HepG2 (cell line): ENCODE results near the gene CHST11. TPM values are rescaled to one million over a fixed set of nuclear protein-coding genes. Genes with fewer than 3 reads are reported as not detected.

Experiments
- ATAC-seq: fragments of 200-7000 bp; cut with Tn5 transposase; 3 replicates; pipeline ENCODE4 v1.9.1; 2020; ENCODE audit warnings: mild to moderate bottlenecking, moderate library complexity
- BruUV-seq: library from RNA; stranded (reverse); fragments of 400-500 nt; replicated peaks from 2 replicates; lab custom pipeline; 2021; lab: Mats Ljungman, UMichigan
- CTCF ChIA-PET: fragments of 300-600 bp; formaldehyde crosslinking; extraction: SDS; loops from one replicate; lab custom pipeline; 2021; ENCODE audit warnings: low total read pairs, inconsistent platforms, low intra/inter-chr PET ratio; lab: Yijun Ruan, JAX
- POLR2A ChIA-PET: fragments of 350-600 bp; sonication (Branson Sonifier 250); formaldehyde crosslinking; loops from one replicate; lab custom pipeline; 2020; ENCODE audit warnings: antibody characterized with exemption, inconsistent platforms; lab: Yijun Ruan, JAX
- DNase-seq: peaks from one replicate; pipeline ENCODE4 v3.0.0-alpha.2; 2015; ENCODE audit warnings: low spot score
- FAIRE-seq: peaks from 3 replicates; lab custom pipeline; 2011; peaks lifted over from hg19 to GRCh38; lab: Jason Lieb, UNC
- H2AFZ ChIP-seq: one replicate; pipeline ENCODE4 v1.6.1; 2011; ENCODE audit warnings: low read length, inconsistent platforms
- H3K27ac ChIP-seq: fragments of 300-600 bp; 3 replicates; pipeline ENCODE4 v1.8.0; 2011; ENCODE audit warnings: mixed run types, mild to moderate bottlenecking, mixed read lengths, low read length, inconsistent platforms; ENCODE audit not compliant: insufficient read depth; ENCODE audit errors: extremely low read length
- H3K27me3 ChIP-seq, 2 experiments: fragments of 200-600 bp in 1 of 2; 2 replicates in 1 of 2; 3 replicates in 1 of 2; pipeline versions ENCODE4 v1.6.0 to v1.8.0; 2011; ENCODE audit warnings: low read length in 2 of 2, mild to moderate bottlenecking in 2 of 2, moderate library complexity in 2 of 2, inconsistent platforms in 1 of 2; ENCODE audit not compliant: insufficient read depth in 2 of 2, control insufficient read depth in 1 of 2
- H3K36me3 ChIP-seq, 2 experiments: fragments of 200-600 bp in 1 of 2; replicated peaks in 1 of 2; 2 replicates in 1 of 2; 3 replicates in 1 of 2; pipeline versions ENCODE4 v1.5.1 to v1.8.0; 2011; ENCODE audit warnings: low read length in 2 of 2, inconsistent platforms in 1 of 2; ENCODE audit not compliant: insufficient read depth in 2 of 2, control insufficient read depth in 1 of 2
- H3K4me1 ChIP-seq: 2 replicates; pipeline ENCODE4 v1.5.1; 2012; ENCODE audit warnings: low read length, inconsistent platforms; ENCODE audit not compliant: insufficient read depth
- H3K4me2 ChIP-seq: 2 replicates; pipeline ENCODE4 v1.6.0; 2011; ENCODE audit warnings: low read depth, low read length, inconsistent platforms
- H3K4me3 ChIP-seq, 3 experiments: fragments of 200-600 bp in 1 of 3; sonication (generic), shearing (Covaris generic) in 1 of 3; replicated peaks in 1 of 3; 2 replicates each; pipeline ENCODE4 v1.5.1; 2011 to 2016; ENCODE audit warnings: low read length in 3 of 3, inconsistent platforms in 2 of 3, low read depth in 2 of 3, mild to moderate bottlenecking in 2 of 3, control low read depth in 1 of 3, mixed read lengths in 1 of 3; ENCODE audit not compliant: insufficient read depth in 1 of 3
- H3K79me2 ChIP-seq: one replicate; pipeline ENCODE4 v1.6.1; 2011; ENCODE audit warnings: low read length, inconsistent platforms; ENCODE audit not compliant: insufficient read depth
- H3K9ac ChIP-seq: 2 replicates; pipeline ENCODE4 v1.6.0; 2011; ENCODE audit warnings: mild to moderate bottlenecking, low read depth, low read length, inconsistent platforms; ENCODE audit not compliant: insufficient read depth
- H3K9me3 ChIP-seq: 2 replicates; pipeline ENCODE4 v1.5.1; 2012; ENCODE audit warnings: mild to moderate bottlenecking, low read length
- H4K20me1 ChIP-seq: 2 replicates; pipeline ENCODE4 v1.6.0; 2011; ENCODE audit warnings: inconsistent platforms, mild to moderate bottlenecking, low read length, moderate library complexity; ENCODE audit not compliant: insufficient read depth
- FOXA3 ChIP-seq: IDR thresholded peaks from 2 replicates; pipeline ENCODE4 v1.6.1; 2016; ENCODE audit warnings: missing genetic modification reagents, missing compliant biosample characterization
- FOXK1 ChIP-seq: sonication (generic); formaldehyde crosslinking; IDR thresholded peaks from 2 replicates; pipeline ENCODE4 v1.4.0; 2020; ENCODE audit warnings: low read depth, missing genetic modification reagents, borderline replicate concordance
- FOXO1 ChIP-seq: sonication (generic); formaldehyde crosslinking; IDR thresholded peaks from 2 replicates; pipeline ENCODE4 v1.4.0; 2020; ENCODE audit warnings: missing genetic modification reagents
- GATAD2A ChIP-seq: IDR thresholded peaks from 2 replicates; pipeline ENCODE4 v1.6.1; 2016
- KDM4B ChIP-seq: sonication (generic); formaldehyde crosslinking; IDR thresholded peaks from 2 replicates; pipeline ENCODE4 v1.4.0; 2020; ENCODE audit warnings: missing genetic modification reagents
- NFIB ChIP-seq: sonication (generic); formaldehyde crosslinking; IDR thresholded peaks from 2 replicates; pipeline ENCODE4 v1.9.0; 2021; ENCODE audit warnings: missing genetic modification reagents, mild to moderate bottlenecking, borderline replicate concordance
- PTBP1 ChIP-seq: fragments of 200-400 bp; formaldehyde crosslinking; IDR thresholded peaks from 2 replicates; pipeline ENCODE4 v1.6.1; 2018; ENCODE audit warnings: low read length, low read depth; ENCODE audit not compliant: poor library complexity, severe bottlenecking
- SRSF4 ChIP-seq: fragments of 200-400 bp; formaldehyde crosslinking; IDR thresholded peaks from one replicate; pipeline ENCODE4 v1.6.1; 2018; ENCODE audit warnings: mild to moderate bottlenecking, low read depth, low read length, moderate library complexity; ENCODE audit not compliant: poor library complexity, severe bottlenecking
- ZFP36 ChIP-seq: fragments of 150-350 bp; IDR thresholded peaks from 2 replicates; pipeline ENCODE4 v1.6.1; 2018; ENCODE audit warnings: borderline replicate concordance, low read length, low read depth; ENCODE audit not compliant: partially characterized antibody
- ZFX ChIP-seq: sonication (generic); formaldehyde crosslinking; IDR thresholded peaks from 2 replicates; pipeline ENCODE4 v1.4.0; 2020; ENCODE audit warnings: mild to moderate bottlenecking, low read depth, missing genetic modification reagents, moderate library complexity
- ZNF20 ChIP-seq: sonication (generic); formaldehyde crosslinking; IDR thresholded peaks from 2 replicates; pipeline ENCODE4 v1.4.0; 2020; ENCODE audit warnings: mild to moderate bottlenecking, moderate library complexity, missing genetic modification reagents
- ZNF326 ChIP-seq: sonication (generic); formaldehyde crosslinking; IDR thresholded peaks from 2 replicates; pipeline ENCODE4 v1.4.0; 2020; ENCODE audit warnings: missing genetic modification reagents, borderline replicate concordance
- ZNF44 ChIP-seq: sonication (generic); formaldehyde crosslinking; IDR thresholded peaks from 2 replicates; pipeline ENCODE4 v1.5.1; 2020; ENCODE audit warnings: mild to moderate bottlenecking, missing genetic modification reagents
- ZNF501 ChIP-seq: sonication (generic); formaldehyde crosslinking; IDR thresholded peaks from 2 replicates; pipeline ENCODE4 v1.5.1; 2020; ENCODE audit warnings: mild to moderate bottlenecking, moderate library complexity, missing genetic modification reagents
- ZSCAN30 ChIP-seq: sonication (generic); formaldehyde crosslinking; IDR thresholded peaks from 2 replicates; pipeline ENCODE4 v1.5.0; 2020; ENCODE audit warnings: mild to moderate bottlenecking, missing genetic modification reagents
- WGBS: methylation state at CpG from one replicate; pipeline ENCODE4 v1.1.6; 2017; ENCODE audit warnings: low lambda C conversion rate; 5-methylcytosine and 5-hydroxymethylcytosine counted together
- in situ Hi-C: cut with HindIII; loops from 2 replicates; pipeline ENCODE4 v1.10.0; 2017; ENCODE audit warnings: low pct_unique_long_range_greater_than_20kb; ENCODE audit not compliant: extremely low pct_ligation_motif_present
- intact Hi-C: fragments of 100-400 bp; cut with micrococcal nuclease; formaldehyde crosslinking; loops from one replicate; pipeline ENCODE4 v1.10.0; 2022; ENCODE audit not compliant: unreplicated experiment
- polyA plus RNA-seq, 8 experiments: library from polyadenylated mRNA; depleted of rRNA in 3 of 8; stranded (reverse) in 7 of 8; unstranded in 1 of 8; fragments of >200 nt; fragmentation: Illumina TruSeq in 4 of 8; extraction: Trizol in 4 of 8; gene quantifications; 2 replicates each; pipeline versions ENCODE4 v1.2.1 to v1.2.3, GENCODE V29; 2011 to 2016; ENCODE audit warnings: low read depth in 4 of 8, missing spikeins in 1 of 8, mixed read lengths in 1 of 8; ENCODE audit not compliant: insufficient read depth in 1 of 8
- total RNA-seq, 5 experiments: library from RNA; depleted of rRNA; stranded (reverse); fragments of >200 nt; fragmentation: Illumina TruSeq; extraction: Trizol; gene quantifications; 2 replicates each; pipeline ENCODE4 v1.2.3, GENCODE V29; 2016; ENCODE audit warnings: low read depth in 1 of 5
- TF ChIP-seq, protein P1 (sequence below): IDR thresholded peaks from 2 replicates; pipeline ENCODE4 v1.6.1; 2016
- TF ChIP-seq, protein P2 (sequence below): sonication (generic); formaldehyde crosslinking; IDR thresholded peaks from 2 replicates; pipeline ENCODE4 v1.5.0; 2020; ENCODE audit warnings: mild to moderate bottlenecking, low read depth, missing genetic modification reagents, borderline replicate concordance
- TF ChIP-seq, protein P3 (sequence below): IDR thresholded peaks from 2 replicates; pipeline ENCODE4 v1.6.1; 2016; ENCODE audit warnings: mild to moderate bottlenecking
- TF ChIP-seq, protein P4 (sequence below): sonication (generic); formaldehyde crosslinking; IDR thresholded peaks from 2 replicates; pipeline ENCODE4 v1.4.0; 2020; ENCODE audit warnings: missing genetic modification reagents

The CHST11 gene
- total and polyA plus RNA-seq, 2 of the 13 experiments (the other 11 are each of a cell fraction or from before 2014, with no cell fraction given) = 0.15 TPM; not detected in 1

DNA sequence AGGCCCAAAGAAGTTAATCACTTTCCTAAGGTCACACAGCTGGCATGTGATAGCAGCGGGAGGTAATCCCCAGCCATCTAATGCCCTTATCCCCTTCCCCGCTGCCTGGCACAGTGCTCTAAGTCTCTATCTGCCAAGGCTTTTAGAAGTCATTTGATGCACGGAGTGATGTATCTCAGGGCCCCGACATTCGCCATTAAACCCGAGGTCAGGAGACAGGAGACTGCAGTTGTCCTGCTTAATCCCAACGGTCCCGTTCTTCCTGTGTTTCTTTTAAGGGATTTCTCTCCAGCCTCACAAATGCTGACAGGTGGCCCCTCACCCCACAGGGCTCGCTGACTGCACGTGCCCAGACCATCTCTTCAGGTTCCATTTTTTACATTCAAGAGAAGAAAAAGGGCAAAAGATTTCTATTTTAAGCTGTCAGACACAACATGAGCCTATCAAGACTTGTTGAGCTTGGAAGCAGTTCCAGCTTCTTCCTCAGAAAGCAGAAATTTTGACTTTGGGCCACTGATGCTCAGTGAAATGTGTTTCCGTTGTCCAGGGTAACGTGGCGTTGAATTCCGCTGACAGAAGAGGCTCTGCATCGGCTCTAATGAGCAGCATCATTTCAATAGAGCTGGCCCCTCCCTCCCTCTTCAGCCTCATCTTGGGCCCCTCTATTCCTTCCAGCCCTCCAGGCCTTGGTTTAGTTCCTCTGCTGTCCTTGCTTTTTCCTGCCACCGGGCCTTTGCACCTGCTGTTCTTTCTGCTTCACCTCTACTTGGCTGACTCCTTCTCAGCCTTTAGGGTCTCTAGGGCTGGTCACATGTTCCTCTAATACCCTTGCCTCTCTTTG is 171.5 kb downstream of the CHST11 start (continued):
- TF ChIP-seq ZFX (CRISPR knock-in tag) (no peak), FOXO1 (CRISPR knock-in tag) (no peak), PTBP1 (no peak), GATAD2A (CRISPR knock-in tag) (no peak)

DNA sequence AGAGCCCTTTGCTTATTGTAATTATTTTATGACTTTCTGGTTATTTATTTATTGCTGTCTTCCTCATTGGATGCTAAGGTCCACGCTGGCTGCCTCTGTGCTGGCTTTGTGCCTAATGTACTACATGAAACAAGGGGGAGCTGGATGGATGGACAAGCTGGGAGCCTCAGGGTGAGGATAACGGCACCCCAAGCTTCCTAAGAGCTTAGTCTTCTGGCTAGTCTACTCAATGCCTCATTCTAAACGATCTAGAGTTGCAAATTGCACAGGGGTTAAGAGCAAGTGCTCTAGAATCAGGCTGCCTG is 172.0 kb downstream of the CHST11 start:
- Histone ChIP-seq H2AFZ (no peak overlapping the region), H3K27me3 (peaks cover 0 to 34% of the 10 kb centered on the region in 2 experiments; a peak in 3 of 5 replicates), H3K79me2 (no peaks in the 10 kb centered on the region), H4K20me1 (no peaks in the 10 kb centered on the region), H3K9ac (no peak overlapping the region), H3K9me3 (no peaks in the 10 kb centered on the region), H3K4me3 (no peak overlapping the region), H3K27ac (no peak overlapping the region), H3K4me1 (no peaks in the 10 kb centered on the region), H3K36me3 (no peaks in the 10 kb centered on the region), H3K4me2 (no peak overlapping the region)
- ChIA-PET POLR2A (no interaction called here), CTCF (no interaction called here)
- intact Hi-C loops (no loop called here), in situ Hi-C loops (no loop called here)
- no peak for DNase-seq
- ATAC-seq = no peak
- WGBS = 0% methylated on average over 3 of the region's 3 CpGs
- no peak for FAIRE-seq
- BruUV-seq = no TSS peak
- no peak for TF ChIP-seq ZNF326 (CRISPR knock-in tag)
- no peak for TF ChIP-seq SRSF4
- TF ChIP-seq, protein P1, sequence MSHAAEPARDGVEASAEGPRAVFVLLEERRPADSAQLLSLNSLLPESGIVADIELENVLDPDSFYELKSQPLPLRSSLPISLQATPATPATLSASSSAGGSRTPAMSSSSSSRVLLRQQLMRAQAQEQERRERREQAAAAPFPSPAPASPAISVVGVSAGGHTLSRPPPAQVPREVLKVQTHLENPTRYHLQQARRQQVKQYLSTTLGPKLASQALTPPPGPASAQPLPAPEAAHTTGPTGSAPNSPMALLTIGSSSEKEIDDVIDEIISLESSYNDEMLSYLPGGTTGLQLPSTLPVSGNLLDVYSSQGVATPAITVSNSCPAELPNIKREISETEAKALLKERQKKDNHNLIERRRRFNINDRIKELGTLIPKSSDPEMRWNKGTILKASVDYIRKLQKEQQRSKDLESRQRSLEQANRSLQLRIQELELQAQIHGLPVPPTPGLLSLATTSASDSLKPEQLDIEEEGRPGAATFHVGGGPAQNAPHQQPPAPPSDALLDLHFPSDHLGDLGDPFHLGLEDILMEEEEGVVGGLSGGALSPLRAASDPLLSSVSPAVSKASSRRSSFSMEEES = no peak
- TF ChIP-seq FOXK1 = no peak
- TF ChIP-seq, protein P2, sequence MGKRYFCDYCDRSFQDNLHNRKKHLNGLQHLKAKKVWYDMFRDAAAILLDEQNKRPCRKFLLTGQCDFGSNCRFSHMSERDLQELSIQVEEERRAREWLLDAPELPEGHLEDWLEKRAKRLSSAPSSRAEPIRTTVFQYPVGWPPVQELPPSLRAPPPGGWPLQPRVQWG (CRISPR knock-in tag) = no peak
- TF ChIP-seq ZFP36 = no peak
- TF ChIP-seq KDM4B = no peak
- TF ChIP-seq ZNF501 = no peak
- TF ChIP-seq NFIB (CRISPR knock-in tag) = no peak
- no peak for TF ChIP-seq ZNF20 (CRISPR knock-in tag)
- TF ChIP-seq, protein P3, sequence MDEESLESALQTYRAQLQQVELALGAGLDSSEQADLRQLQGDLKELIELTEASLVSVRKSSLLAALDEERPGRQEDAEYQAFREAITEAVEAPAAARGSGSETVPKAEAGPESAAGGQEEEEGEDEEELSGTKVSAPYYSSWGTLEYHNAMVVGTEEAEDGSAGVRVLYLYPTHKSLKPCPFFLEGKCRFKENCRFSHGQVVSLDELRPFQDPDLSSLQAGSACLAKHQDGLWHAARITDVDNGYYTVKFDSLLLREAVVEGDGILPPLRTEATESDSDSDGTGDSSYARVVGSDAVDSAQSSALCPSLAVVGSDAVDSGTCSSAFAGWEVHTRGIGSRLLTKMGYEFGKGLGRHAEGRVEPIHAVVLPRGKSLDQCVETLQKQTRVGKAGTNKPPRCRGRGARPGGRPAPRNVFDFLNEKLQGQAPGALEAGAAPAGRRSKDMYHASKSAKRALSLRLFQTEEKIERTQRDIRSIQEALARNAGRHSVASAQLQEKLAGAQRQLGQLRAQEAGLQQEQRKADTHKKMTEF (CRISPR knock-in tag) = no peak
- no peak for TF ChIP-seq FOXA3 (CRISPR knock-in tag)
- TF ChIP-seq, protein P4, sequence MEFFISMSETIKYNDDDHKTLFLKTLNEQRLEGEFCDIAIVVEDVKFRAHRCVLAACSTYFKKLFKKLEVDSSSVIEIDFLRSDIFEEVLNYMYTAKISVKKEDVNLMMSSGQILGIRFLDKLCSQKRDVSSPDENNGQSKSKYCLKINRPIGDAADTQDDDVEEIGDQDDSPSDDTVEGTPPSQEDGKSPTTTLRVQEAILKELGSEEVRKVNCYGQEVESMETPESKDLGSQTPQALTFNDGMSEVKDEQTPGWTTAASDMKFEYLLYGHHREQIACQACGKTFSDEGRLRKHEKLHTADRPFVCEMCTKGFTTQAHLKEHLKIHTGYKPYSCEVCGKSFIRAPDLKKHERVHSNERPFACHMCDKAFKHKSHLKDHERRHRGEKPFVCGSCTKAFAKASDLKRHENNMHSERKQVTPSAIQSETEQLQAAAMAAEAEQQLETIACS (CRISPR knock-in tag) = no peak
- TF ChIP-seq ZNF44 (CRISPR knock-in tag) = no peak
- no peak for TF ChIP-seq ZSCAN30 (CRISPR knock-in tag)
